Stimulated activated CD4-positive, alpha-beta T cell treated with anti-CD3 and anti-CD28 coated beads, Interleukin-15, amount 100 ng/mL, for 24 hours (primary cell): ENCODE results near the gene TASOR2.

Experiments used
- DNase-seq: peaks from one replicate; pipeline ENCODE4 v3.0.0-alpha.2; 2020

The TASOR2 gene

DNA sequence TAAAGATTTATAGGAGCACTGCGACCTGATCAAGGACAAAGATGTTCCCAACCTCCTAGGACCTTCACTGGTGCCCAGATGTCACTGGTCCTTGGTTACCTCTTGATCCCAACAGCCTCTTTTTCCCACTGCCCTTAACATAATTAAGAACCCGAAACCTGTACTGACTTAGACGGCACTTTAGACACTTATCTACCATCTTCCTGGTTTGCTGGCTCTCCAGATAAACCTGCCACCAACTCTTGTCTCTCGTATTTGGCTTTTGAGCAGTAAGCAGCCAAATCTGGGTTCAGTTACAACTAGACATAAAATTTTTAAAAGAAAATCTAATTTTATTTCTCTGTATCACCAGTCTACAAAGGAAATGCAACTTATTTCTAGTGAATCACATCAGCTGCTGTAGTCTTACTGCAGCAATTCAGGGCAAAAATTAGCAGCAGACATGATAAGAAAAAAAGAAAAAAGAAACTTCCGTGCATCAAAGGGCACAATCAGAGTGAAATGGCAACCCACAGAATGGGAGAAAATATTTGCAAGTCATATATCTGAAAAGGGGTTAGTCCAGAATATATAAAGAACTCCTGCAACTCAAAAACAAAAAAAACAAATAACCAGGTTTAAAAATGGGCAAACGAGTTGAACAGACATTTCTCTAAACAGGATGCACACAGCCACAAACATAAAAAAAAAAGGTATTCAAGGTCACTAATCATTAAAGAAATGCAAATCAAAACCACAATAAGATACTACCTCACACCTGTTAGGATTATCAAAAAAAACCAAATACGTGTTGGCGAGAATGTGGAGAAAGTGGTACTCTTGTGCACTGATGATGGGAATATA is 27.7 kb upstream of the TASOR2 start:
- no peak for DNase-seq

DNA sequence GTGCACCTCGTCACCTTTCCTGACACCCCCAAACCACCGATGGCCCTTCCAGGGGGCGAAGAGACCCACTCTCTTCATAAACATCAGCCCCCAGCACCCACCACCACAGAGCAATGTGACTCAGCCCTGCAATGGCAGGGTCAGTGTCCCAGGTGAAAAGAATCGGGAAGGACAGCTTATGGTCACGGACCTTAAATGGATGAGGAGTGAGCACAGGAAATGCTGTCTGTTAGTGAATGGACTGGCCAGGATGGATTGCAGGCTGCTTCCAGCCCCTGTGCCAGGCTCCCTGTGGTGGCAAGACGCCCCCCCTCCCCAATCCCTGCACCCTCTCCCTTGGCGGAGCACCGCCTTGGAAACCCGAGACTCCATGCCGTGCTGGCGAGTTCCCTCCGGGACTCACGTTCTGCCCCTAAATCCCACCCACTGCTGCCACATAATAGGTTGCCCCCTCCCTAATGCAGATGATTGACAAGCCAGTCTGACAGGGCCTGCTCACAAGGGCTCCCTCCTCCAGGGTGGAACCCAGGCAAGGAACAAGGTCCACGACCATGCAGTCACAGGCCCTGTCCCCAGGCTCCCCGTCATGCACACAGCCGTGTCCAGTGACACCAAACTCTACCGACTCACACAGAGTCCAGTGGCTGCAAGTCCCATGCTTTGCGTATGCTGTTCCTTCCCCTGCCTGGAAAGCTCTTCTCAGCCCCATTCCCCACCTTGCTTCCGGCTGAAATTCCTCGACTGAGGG is 25.6 kb upstream of the TASOR2 start:
- no peak for DNase-seq

DNA sequence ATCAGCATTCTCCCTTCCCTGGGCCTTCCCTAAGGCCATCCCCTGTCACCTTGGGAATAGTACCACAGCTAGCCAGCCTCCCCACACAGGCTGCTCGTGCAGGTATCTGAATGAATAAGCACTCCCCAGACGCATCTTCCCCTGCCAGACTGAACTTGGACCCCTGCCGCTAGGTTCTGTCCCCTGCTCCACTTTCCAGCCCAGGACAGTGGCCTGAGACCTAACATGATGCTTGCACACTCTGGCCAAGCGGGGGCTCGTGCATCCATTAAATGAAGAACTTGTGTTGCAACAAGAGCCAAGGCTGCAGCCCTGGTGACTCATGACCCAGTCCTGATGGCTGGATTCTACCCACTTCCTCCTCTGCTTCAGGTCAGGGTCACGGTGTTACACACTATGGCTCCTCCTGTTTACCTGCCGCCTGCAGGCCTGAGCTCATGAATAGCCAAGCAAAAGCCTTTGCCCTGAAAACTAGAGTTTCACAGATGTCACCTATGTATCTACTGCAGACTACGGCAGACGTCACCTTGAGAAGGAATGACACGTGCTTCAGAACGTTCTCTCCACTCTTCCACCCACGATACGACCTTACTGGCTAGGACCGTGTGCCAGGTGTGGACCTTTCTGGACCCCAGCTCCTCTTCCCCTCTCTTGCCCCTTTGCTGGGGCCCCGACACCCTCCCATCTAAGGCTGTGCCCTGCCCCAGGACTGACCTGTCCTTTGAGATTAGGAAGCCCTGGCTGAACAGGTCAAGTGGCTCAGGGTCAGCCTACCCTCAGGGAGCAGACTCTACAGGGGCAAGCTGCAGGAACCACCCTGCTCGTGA is 24.7 kb upstream of the TASOR2 start:
- DNase-seq = peak; percentile 18

DNA sequence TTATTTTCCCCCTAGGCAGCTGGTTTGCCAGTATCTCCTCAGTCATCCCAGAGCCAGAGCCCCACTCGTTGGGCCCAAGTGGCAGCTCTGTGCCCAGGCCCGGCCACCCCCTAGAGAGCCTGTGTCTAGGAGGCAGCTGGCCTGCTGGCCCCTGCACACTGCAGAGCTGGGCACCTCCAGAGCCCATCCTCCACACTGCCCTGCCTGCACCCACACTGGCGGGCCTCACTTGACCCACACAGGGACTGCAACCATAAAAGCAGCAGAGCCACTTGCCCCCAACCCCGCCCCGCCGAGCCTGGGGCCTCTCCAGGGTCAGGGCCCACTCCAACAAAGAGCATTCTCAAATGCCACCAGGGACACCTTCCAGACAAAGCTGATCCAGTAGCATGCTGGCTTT is 23.6 kb upstream of the TASOR2 start:
- no peak for DNase-seq

- no peak for DNase-seq
These were observed 21.7 kb upstream of the TASOR2 start for GRCh38 chr10:5662708-5663579.

DNA sequence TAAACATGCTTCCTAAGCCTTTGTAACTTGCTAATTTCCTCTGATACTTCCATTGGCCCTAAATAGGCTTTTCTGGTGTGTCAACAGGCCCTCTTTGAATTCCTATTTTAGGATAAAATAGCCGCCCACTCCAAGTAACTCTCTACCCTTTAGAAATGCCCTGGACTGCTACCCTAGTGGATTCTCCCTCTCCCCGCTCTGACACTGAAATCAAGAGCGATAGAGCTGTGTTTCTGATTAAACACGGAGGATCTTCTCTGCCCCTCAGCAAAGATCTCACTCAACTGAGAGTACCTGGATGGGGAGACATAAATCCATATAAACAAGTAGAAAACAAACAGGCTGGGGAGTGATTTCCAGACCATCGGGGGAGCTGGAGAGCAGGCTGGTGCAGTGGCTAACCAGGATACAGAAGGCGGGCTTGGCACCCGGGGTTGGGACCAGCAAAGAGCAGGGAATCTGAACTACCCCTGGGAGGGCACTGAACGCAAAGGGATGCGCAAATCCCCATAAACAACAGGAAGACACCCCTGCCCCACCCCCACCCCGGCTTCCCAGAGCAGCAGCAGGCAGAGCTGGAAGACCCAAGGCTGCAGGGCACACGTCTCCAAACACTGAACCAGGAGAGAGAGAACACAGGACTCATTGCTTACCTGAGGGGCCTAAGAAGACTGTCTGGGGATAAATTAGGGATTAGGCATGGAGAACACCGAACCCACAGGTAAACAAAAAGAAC is 20.8 kb upstream of the TASOR2 start:
- DNase-seq = no peak

GRCh38 chr10:5665373-5666007 is 19.1 kb upstream of the TASOR2 start:
- no peak for DNase-seq

- DNase-seq = peak; percentile 71
These were observed 18.4 kb upstream of the TASOR2 start, which contains the start of gene ASB13 for GRCh38 chr10:5666008-5666840. Gene ASB13, minus strand, starts transcription at chr10:5666595. Its CDS starts 44 bp downstream, at chr10:5666551.

DNA sequence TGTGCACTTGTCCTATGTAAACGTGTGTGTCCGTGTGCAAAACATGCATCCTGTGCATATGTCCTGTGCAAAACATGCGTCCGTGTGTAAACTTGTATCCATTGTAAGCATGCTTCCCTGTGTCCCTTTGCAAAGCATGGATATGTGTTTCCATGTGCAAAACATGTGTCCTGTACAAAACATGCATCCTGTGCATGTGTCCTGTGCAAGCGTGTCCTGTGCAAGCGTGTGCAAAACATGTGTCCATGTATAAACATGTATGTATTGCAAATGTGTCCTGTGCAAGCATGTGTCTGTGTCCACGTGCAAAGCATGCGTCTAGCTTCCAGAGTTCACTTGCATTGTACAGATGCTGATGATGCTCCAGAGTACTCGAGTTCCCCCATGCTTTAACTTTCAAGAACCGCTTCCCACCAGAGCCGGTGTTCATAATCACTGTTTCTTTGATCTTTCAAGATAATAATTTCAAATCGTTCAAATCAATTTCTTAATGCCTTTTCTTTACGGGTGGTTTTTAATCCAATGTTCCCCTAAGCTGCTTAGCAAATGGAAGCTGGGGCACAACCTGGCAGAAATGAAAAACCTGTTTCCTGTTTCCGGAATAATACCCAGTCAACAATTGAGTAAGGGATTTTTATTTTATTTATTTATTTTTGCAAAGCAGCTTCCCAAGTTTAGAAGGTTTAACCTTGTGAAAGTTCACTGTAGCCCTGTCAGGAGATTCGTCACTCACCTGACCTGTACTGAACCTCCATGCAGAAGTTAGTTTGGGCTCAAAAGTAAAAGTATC is 17.6 kb upstream of the TASOR2 start:
- no peak for DNase-seq

DNA sequence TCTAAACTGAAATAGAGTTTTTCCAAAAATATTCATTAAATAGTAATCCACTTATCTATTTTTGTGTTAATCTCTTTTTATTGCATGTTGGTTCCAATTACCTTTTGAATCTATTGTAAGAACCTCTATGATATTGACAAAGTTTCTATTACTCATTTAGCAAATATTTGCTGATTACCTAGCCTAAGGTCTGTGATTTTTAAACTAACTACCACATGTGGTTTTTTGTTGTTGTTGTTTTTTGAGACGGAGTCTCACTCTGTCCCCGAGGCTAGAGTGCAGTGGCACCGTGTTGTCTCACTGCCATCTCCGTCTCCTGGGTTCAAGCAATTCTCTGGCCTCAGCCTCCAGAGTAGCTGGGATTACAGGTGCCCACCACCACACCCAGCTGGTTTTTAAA is 16.2 kb upstream of the TASOR2 start:
- no peak for DNase-seq

- DNase-seq = no peak
These were observed 15.0 kb upstream of the TASOR2 start for GRCh38 chr10:5669604-5670003.

DNA sequence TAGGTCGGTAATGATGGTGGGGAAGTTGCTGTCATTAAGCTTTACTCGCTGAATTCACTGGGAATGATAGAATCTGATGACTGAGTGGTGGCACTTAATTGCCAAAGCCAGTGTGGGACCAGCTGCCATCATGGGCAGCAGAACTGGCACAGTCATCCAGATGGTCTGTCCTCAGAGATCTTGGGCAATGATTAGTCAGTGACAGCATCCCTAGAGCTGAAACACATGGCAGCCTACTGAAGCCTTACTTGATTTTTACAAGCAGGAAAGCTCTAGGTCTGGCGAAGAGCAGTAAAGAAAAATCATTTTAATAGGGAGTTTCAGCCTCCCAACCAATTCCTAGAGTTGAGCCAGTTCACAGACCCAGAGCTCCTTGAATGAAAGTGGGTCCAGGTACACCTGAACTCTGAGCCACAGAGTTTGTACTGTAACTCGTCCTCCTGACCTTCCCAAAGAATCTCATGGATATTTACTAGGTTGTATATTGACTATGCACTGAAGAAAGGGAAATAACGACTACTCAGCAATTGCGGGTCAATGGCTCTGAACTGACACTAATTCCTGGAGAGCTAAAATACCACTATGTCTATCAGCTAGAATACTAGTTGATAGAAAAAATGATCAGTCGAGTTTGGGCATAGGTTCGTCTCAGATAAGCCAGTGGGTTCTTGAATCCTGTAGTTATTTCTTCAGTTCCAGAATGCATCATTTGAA is 13.8 kb upstream of the TASOR2 start:
- DNase-seq = no peak

GRCh38 chr10:5678397-5679036 is 6.1 kb upstream of the TASOR2 start:
- no peak for DNase-seq

DNA sequence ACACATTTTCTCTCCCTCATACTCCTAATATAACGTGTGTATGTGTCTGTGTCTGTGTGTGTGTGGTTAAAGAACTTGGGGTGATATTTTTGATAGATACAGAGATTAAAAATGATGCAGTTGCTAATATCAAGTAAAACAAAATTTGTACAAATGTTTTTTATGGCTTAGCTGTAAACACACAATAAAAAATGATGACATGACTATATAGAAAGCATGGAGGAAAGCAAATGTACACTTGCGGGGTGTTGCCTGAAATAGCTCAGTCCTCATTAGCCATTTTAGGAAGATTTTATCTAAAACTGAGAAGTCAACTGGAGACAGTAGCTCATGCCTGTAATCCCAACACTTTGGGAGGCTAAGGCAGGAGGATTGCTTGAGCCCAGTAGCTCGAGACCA is 5.6 kb upstream of the TASOR2 start:
- no peak for DNase-seq

GRCh38 chr10:5679606-5680005 is 5.0 kb upstream of the TASOR2 start:
- DNase-seq = no peak

- no peak for DNase-seq
These were observed 2.7 kb upstream of the TASOR2 start for GRCh38 chr10:5681930-5682329.

- no peak for DNase-seq
These were observed 1.6 kb upstream of the TASOR2 start for GRCh38 chr10:5683065-5683464.
